Measurements from ENCODE around the gene MYO18A. TPM values are rescaled to one million over a fixed set of nuclear protein-coding genes. Genes with fewer than 3 reads are reported as not detected.
A peak's percentile ranks its signal among the peaks of the same experiment; 100 is the strongest.

MYO18A gene
- total RNA-seq, 2 experiments from 2014 or later: 23.8 to 25.0 TPM

- intact Hi-C loops (cut with micrococcal nuclease): no loop called here
- peaks cover 9% of the 10 kb centered on the region for H3K4me1 Mint-ChIP-seq (ENCODE audit: low read depth)
- CTCF ChIA-PET: no interaction called here
- no peak overlapping the region for H3K4me3 Mint-ChIP-seq
- no peaks in the 10 kb centered on the region for H3K27me3 Mint-ChIP-seq (ENCODE audit: low read depth)
- DNase-seq: no peak
- H3K9me3 Mint-ChIP-seq: no peaks in the 10 kb centered on the region
- no peaks in the 10 kb centered on the region for H3K36me3 Mint-ChIP-seq (ENCODE audit: low read depth)
- H3K27ac Mint-ChIP-seq: no peak overlapping the region
Observed at GRCh38 chr17:29045734-29046472, 134.3 kb downstream of the MYO18A start.

GRCh38 chr17:29045026-29045425 lies 135.2 kb downstream of the MYO18A start:
- Mint-ChIP-seq H3K4me3 (no peak overlapping the region), H3K36me3 (ENCODE audit: low read depth) (no peaks in the 10 kb centered on the region), H3K27ac (no peak overlapping the region), H3K4me1 (ENCODE audit: low read depth) (peaks cover 9% of the 10 kb centered on the region), H3K27me3 (ENCODE audit: low read depth) (no peaks in the 10 kb centered on the region), H3K9me3 (no peaks in the 10 kb centered on the region)
- DNase-seq: no peak
- intact Hi-C loops (cut with micrococcal nuclease): no loop called here
- CTCF ChIA-PET: no interaction called here

GRCh38 chr17:29043539-29044145 lies 136.6 kb downstream of the MYO18A start:
- intact Hi-C loops (cut with micrococcal nuclease): no loop called here
- H3K36me3 Mint-ChIP-seq (ENCODE audit: low read depth): no peaks in the 10 kb centered on the region
- H3K9me3 Mint-ChIP-seq: no peaks in the 10 kb centered on the region
- no peak overlapping the region for H3K4me3 Mint-ChIP-seq
- CTCF ChIA-PET: interaction anchor here (0.6 to 1.4 kb wide), 2 partner anchors 73 to 180 kb away, joined by 3 read pairs; no protein-coding TSS in a partner anchor
- no peak overlapping the region for H3K27ac Mint-ChIP-seq
- no peak for DNase-seq
- H3K27me3 Mint-ChIP-seq (ENCODE audit: low read depth): no peaks in the 10 kb centered on the region
- peaks cover 9% of the 10 kb centered on the region for H3K4me1 Mint-ChIP-seq (ENCODE audit: low read depth)

- DNase-seq: peak; percentile 18
- no peak within 1 kb of the TSS for H3K27ac Mint-ChIP-seq
- intact Hi-C loops (cut with micrococcal nuclease): no loop called here
- no peaks in the 10 kb centered on the region for H3K36me3 Mint-ChIP-seq (ENCODE audit: low read depth)
- H3K4me3 Mint-ChIP-seq: no peak within 1 kb of the TSS
- CTCF ChIA-PET: interaction anchor here (0.6 to 1.4 kb wide), 2 partner anchors 74 to 181 kb away, joined by 3 read pairs; no protein-coding TSS in a partner anchor
- H3K4me1 Mint-ChIP-seq (ENCODE audit: low read depth): peaks cover 6% of the 10 kb centered on the region
- no peaks in the 10 kb centered on the region for H3K27me3 Mint-ChIP-seq (ENCODE audit: low read depth)
- no peaks in the 10 kb centered on the region for H3K9me3 Mint-ChIP-seq
Observed at GRCh38 chr17:29042679-29043538, 137.3 kb downstream of the MYO18A start, which contains the start of gene PIPOX. PIPOX (plus strand) TSS chr17:29043141; CDS start chr17:29043226, 85 bp downstream.

- Mint-ChIP-seq H3K36me3 (ENCODE audit: low read depth) (no peaks in the 10 kb centered on the region), H3K27ac (no peak overlapping the region), H3K4me3 (no peak overlapping the region), H3K4me1 (ENCODE audit: low read depth) (peaks cover 6% of the 10 kb centered on the region), H3K27me3 (ENCODE audit: low read depth) (no peaks in the 10 kb centered on the region), H3K9me3 (no peaks in the 10 kb centered on the region)
- no peak for DNase-seq
- CTCF ChIA-PET: interaction anchor here (1.2 to 1.4 kb wide), 2 partner anchors 75 to 77 kb away, joined by 3 read pairs; no protein-coding TSS in a partner anchor
- intact Hi-C loops (cut with micrococcal nuclease): no loop called here
Observed at GRCh38 chr17:29042026-29042678, 138.0 kb downstream of the MYO18A start.

- H3K4me3 Mint-ChIP-seq: no peak overlapping the region
- no peaks in the 10 kb centered on the region for H3K9me3 Mint-ChIP-seq
- CTCF ChIA-PET: interaction anchor here (1.2 kb wide), 1 partner anchor 76 kb away, joined by 3 read pairs; no protein-coding TSS in a partner anchor
- H3K27ac Mint-ChIP-seq: no peak overlapping the region
- H3K36me3 Mint-ChIP-seq (ENCODE audit: low read depth): no peaks in the 10 kb centered on the region
- peaks cover 6% of the 10 kb centered on the region for H3K4me1 Mint-ChIP-seq (ENCODE audit: low read depth)
- DNase-seq: no peak
- H3K27me3 Mint-ChIP-seq (ENCODE audit: low read depth): no peaks in the 10 kb centered on the region
- intact Hi-C loops (cut with micrococcal nuclease): no loop called here
Observed at GRCh38 chr17:29041571-29041970, 138.6 kb downstream of the MYO18A start.

GRCh38 chr17:29041091-29041490 lies 139.1 kb downstream of the MYO18A start:
- peaks cover 2% of the 10 kb centered on the region for H3K27me3 Mint-ChIP-seq (ENCODE audit: low read depth)
- intact Hi-C loops (cut with micrococcal nuclease): no loop called here
- no peak overlapping the region for H3K4me3 Mint-ChIP-seq
- H3K4me1 Mint-ChIP-seq (ENCODE audit: low read depth): peaks cover 6% of the 10 kb centered on the region
- no peaks in the 10 kb centered on the region for H3K36me3 Mint-ChIP-seq (ENCODE audit: low read depth)
- DNase-seq: no peak
- H3K27ac Mint-ChIP-seq: no peak overlapping the region
- no peaks in the 10 kb centered on the region for H3K9me3 Mint-ChIP-seq
- CTCF ChIA-PET: interaction anchor here (1.2 kb wide), 1 partner anchor 76 kb away, joined by 3 read pairs; no protein-coding TSS in a partner anchor

GRCh38 chr17:29039764-29040598 lies 140.2 kb downstream of the MYO18A start:
- Mint-ChIP-seq H3K27me3 (ENCODE audit: low read depth) (peaks cover 5% of the 10 kb centered on the region), H3K9me3 (peaks cover 4% of the 10 kb centered on the region), H3K36me3 (ENCODE audit: low read depth) (no peaks in the 10 kb centered on the region), H3K4me1 (ENCODE audit: low read depth) (peaks cover 6% of the 10 kb centered on the region), H3K4me3 (no peak overlapping the region), H3K27ac (no peak overlapping the region)
- no peak for DNase-seq
- CTCF ChIA-PET: interaction anchor here (1.1 kb wide), 1 partner anchor 8 kb away, joined by 3 read pairs; no protein-coding TSS in a partner anchor
- intact Hi-C loops (cut with micrococcal nuclease): no loop called here

- CTCF ChIA-PET: interaction anchor here (0.9 to 1.3 kb wide), 2 partner anchors 17 to 78 kb away, joined by 5 to 6 read pairs; no protein-coding TSS in a partner anchor
- Mint-ChIP-seq H3K4me3 (no peak overlapping the region), H3K9me3 (peaks cover 9% of the 10 kb centered on the region), H3K36me3 (ENCODE audit: low read depth) (no peaks in the 10 kb centered on the region), H3K27me3 (ENCODE audit: low read depth) (peaks cover 18% of the 10 kb centered on the region), H3K27ac (no peak overlapping the region), H3K4me1 (ENCODE audit: low read depth) (peaks cover 6% of the 10 kb centered on the region)
- intact Hi-C loops (cut with micrococcal nuclease): no loop called here
- DNase-seq: no peak
Observed at GRCh38 chr17:29038085-29038795, 142.0 kb downstream of the MYO18A start.

- no peak for DNase-seq
- intact Hi-C loops (cut with micrococcal nuclease): no loop called here
- H3K4me3 Mint-ChIP-seq: no peak overlapping the region
- peaks cover 9% of the 10 kb centered on the region for H3K9me3 Mint-ChIP-seq
- H3K4me1 Mint-ChIP-seq (ENCODE audit: low read depth): peaks cover 6% of the 10 kb centered on the region
- CTCF ChIA-PET: no interaction called here
- no peaks in the 10 kb centered on the region for H3K36me3 Mint-ChIP-seq (ENCODE audit: low read depth)
- peaks cover 23% of the 10 kb centered on the region for H3K27me3 Mint-ChIP-seq (ENCODE audit: low read depth)
- no peak overlapping the region for H3K27ac Mint-ChIP-seq
Observed at GRCh38 chr17:29037739-29038084, 142.5 kb downstream of the MYO18A start.

- Mint-ChIP-seq H3K4me1 (ENCODE audit: low read depth) (no peaks in the 10 kb centered on the region), H3K9me3 (peaks cover 9% of the 10 kb centered on the region), H3K4me3 (no peak overlapping the region), H3K36me3 (ENCODE audit: low read depth) (no peaks in the 10 kb centered on the region), H3K27ac (no peak overlapping the region), H3K27me3 (ENCODE audit: low read depth) (peaks cover 32% of the 10 kb centered on the region)
- no peak for DNase-seq
- intact Hi-C loops (cut with micrococcal nuclease): no loop called here
- CTCF ChIA-PET: no interaction called here
Observed at GRCh38 chr17:29036584-29036983, 143.6 kb downstream of the MYO18A start.

Data from activated naive CD4-positive, alpha-beta T cell treated with anti-CD3 and anti-CD28 coated beads for 36 hours (primary cell).